ENCODE data around the gene COG5.

COG5 gene

DNA sequence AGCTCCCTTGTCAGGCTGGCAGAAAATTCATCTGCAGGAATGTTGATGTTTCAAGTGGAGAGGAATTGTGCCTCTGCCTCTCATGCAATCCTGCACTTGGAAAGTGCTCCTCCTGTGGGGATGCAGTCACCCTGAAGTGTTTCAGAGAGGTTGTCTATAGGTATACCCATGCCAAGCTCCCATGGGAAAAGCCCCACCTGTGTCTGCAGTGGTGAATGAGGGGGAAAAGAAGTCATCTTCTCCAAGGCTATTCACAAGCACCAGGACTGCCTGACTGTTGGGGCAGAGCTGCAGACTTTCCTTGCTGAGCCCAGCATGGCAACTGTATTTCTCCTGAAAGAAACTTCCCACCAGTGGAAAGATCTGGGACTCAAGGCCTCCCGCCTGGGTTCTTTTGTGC lies 58.4 kb downstream of the COG5 start:
- no peak for DNase-seq

GRCh38 chr7:107503687-107504086 lies 60.0 kb downstream of the COG5 start:
- DNase-seq: no peak

DNA sequence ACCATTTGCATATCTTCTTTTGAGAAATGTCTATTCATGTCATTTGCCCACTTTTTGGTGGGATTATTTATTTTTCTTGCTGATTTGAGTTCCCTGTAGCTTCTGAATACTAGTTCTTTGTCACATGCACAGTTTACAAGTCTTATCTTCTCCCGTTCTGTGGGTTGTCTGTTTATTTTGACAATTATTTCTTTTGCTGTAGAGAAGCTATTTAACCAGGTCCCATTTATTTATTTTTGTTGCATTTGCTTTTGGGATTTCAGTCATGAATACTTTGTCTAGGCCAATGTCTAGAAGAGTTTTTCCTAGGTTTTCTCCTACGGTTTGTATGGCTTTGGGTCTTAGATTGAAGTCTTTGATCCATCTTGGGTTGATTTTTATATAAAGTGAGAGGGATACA lies 60.9 kb downstream of the COG5 start:
- no peak for DNase-seq

GRCh38 chr7:107502154-107502553 lies 61.6 kb downstream of the COG5 start:
- DNase-seq: no peak

DNA sequence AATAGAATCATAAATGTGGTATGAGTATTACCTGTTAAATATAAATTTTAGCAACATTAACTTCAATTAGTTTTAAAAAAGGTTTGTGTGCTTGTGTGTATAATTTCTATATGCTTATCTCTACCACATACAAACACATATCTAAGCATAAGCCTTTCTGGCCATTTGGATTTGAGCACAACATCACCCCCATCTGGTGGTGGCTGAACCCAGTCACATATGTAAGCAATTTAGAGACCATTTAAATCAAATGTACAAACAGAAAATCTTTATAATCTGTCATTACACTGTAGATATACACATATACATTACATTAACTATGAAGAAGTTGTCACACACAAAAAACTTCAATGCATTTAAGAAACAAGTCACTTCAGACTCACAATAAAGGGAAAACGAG lies 62.1 kb downstream of the COG5 start:
- peak; percentile 29 for DNase-seq

DNA sequence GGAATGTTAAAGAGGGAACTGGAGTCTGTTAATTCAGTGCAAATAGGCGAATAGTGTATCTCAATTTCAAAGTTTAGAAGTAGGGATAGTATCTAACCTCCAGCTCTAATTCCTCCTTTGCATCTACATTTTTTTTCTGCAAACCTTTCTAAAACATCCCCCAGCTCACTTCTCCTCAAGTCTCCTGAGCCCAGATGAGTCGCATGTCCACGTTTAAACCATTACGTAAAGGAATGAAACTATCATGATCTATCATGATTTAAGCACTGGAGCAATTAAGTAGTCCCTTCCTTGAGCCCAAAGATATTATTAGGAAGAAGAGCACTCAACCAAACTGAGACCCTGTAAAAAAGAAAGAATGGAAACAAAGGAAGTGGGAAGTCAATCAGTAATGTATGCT lies 64.0 kb downstream of the COG5 start:
- no peak for DNase-seq

DNA sequence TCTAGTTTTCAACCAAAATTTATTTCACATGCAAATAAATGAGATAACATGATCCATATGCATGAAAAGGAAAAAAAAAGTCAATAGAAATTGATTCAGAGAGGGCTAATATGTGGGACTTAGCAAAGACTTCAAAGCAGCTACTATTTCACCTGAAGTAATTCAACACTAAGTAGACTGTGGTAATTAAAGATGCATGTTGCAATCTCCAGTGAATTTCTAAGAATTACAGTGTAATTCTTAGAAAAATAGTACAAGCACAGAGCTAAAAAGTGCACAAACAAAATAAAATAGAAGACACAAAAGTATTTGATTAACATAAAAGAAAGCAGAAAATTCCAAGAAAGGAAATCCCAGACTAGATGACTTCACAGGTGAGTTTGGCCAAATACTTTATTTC lies 68.2 kb downstream of the COG5 start:
- DNase-seq: no peak

- DNase-seq: no peak
These were observed 68.8 kb downstream of the COG5 start for GRCh38 chr7:107494884-107495283.

DNA sequence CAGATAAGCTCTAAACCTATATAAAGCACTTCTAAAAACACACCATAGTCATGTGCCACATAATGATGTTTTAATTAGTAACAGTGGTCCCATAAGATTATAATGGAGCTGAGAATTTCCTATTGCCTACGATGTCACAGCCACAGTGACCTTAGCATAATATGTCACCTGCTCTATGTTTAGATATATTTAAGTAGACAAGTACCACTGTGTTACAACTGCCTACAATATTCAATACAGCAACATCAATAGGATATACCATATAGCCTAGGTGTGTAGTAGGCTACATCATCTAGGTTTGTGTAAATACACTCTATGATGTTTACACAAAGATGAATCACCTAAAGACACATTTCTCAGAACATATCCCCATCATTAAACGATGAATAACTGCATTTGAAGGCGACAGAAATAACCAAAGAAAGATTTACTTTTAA lies 69.4 kb downstream of the COG5 start:
- no peak for DNase-seq

GRCh38 chr7:107492875-107493274 lies 70.8 kb downstream of the COG5 start:
- no peak for DNase-seq

DNA sequence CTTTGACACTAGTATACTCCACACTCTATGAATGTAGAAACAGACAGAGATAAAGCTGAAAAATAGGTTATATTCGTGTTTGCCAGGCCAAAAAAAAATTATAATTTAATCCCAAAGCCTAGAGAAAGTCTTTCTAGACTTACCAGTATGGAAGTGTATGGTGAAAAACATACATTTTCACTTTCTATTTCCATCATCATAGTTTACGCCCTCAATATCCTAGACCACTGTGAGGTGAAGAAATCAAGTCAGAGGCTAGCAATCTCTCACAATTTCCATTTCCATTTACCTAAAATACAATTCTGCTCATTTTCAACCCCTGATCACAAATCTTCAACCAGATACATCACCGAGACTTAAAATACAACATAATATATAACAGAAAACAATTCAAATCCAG lies 77.7 kb downstream of the COG5 start:
- no peak for DNase-seq

DNA sequence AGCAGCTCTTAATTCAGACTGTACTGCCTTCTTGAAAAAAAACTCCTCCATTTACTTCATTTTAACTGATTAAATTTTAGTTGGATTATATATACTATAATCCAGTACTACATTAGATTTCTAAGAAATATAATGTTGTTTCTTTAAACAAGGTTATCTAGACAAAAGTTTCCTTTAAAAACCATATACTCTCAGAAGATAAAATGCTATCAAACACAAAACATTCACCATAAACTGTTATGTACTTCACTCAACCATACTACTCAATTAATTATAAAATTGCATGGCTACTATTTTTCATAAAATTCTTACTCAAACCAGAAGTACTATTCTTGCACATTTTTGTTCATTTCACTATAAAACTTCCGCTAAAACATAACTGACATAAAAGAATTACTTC lies 81.1 kb downstream of the COG5 start:
- DNase-seq: no peak

GRCh38 chr7:107480932-107481331 lies 82.8 kb downstream of the COG5 start:
- DNase-seq: no peak

DNA sequence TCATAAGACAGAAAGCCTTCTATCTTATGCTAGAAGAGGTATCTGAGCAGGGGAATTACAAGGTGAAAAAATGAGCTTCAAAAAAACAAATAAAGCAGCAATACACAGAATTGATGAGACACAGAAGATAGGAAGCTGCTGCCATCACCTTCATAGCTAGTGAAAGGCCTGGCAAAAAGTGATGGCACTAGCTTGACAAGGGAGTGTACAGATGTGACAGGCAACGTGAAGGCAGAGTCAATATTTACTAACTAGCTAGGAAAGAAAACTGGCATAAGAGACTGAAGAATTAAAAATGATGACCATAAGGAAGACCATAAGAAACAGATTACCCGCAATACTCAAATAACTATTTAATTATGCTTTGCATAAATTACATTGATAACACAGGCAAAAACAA lies 84.4 kb downstream of the COG5 start:
- no peak for DNase-seq

GRCh38 chr7:107474104-107474521 lies 89.6 kb downstream of the COG5 start:
- DNase-seq: no peak

GRCh38 chr7:107472116-107472515 lies 91.6 kb downstream of the COG5 start:
- DNase-seq: no peak

- no peak for DNase-seq
These were observed 92.2 kb downstream of the COG5 start for GRCh38 chr7:107471292-107472070.

GRCh38 chr7:107469929-107470328 lies 93.8 kb downstream of the COG5 start, which contains the start of gene GPR22:
Gene GPR22, plus strand, starts transcription at chr7:107470057. Its CDS starts 4,004 bp downstream, at chr7:107474061.
- DNase-seq: no peak

GRCh38 chr7:107468824-107469223 lies 94.9 kb downstream of the COG5 start:
- DNase-seq: no peak

- no peak for DNase-seq
These were observed 95.7 kb downstream of the COG5 start for GRCh38 chr7:107467972-107468371.

- DNase-seq: no peak
These were observed 99.0 kb downstream of the COG5 start for GRCh38 chr7:107464666-107465226.

DNA sequence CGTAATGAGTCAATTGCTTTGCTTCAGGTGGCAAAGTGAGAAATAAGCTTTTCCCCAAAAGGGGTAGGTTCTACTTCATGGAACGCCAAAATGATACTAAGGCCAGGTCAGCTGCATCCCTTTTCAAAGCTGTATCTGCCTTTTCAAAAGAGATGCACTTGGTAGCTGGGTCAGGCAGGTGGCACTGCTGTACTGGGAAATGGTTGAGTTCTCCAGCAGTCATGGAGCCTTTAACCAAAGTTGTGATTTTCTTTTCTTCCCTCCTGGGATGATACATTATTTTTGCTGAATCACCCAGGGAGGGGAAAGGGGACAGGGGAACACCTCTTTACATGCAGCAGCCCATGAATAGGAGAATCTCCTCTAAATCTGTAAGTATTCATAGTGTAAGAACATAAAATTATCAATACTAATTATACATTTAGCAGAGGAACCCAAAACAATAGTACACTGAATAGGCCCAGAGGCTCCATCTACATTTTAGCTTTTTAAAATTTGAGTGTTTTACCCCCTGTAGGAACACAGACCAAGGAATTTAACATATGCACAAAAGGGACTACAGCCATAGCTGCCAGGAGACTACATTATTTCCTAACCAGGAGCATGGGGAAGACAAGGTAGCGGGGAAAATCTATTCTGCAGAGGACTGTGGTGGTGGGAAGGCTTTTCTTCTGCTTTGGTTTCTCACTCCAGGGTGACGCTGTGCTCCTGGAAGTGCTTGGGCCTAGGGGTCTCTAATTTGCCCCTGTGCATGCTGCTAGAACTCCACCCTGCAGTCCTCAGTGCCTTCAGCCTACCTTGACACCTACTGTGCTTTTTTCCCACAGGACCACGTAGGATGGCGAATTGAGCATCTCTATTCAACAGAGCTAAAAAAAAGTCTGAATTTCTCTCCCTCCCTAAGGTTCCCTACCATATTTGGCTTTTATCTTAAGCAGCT lies 100.3 kb downstream of the COG5 start:
- peak; percentile 55 for DNase-seq

DNA sequence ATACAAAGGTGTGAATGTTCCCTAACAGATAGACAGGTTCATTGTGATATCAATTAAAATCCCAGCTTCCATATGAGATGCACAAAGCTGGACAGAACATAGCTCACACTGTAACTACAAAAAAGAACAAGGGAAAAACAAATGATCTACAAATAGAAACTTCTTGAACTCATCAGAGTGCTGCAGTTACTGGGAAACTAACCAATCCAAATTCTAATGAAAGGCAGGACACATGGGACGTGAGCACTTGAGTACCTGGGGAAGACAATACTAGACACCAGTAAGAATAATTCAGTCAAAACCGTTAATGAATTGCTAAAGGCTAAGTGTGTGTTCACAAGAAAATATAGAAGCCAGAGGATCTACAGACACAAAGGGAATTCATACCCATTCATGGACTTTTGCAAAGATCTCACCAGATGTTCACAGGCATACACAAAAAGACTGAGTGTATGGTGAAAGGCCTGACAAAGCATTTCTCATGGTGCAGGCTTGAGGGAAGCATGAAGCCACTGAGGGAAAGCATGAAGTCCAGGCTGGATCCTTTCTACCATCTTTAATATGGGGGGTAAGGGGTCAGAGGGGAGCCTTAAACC lies 101.7 kb downstream of the COG5 start:
- no peak for DNase-seq
